Kidney (tissue), 14 donors: ENCODE measurements around the gene DLGAP1. TPM values are rescaled to one million over a fixed set of nuclear protein-coding genes. Genes with fewer than 3 reads are reported as not detected.
"Not testable (repeated sequence)": the region's sequence is repeated elsewhere in the genome, so short reads cannot be mapped to it uniquely, and the experiment has no call there.

ENCODE experiments used
- DNase-seq, 5 donors: peaks; one replicate each; pipeline ENCODE4 v3.0.0-alpha.2; 2013 to 2020
- FAIRE-seq: peaks from 2 replicates; lab custom pipeline; 2012; peaks lifted over from hg19 to GRCh38; lab: Jason Lieb, UNC
- H3K27ac ChIP-seq, 2 donors: one replicate each; pipeline ENCODE4 v1.7.0; 2013; ENCODE audit warnings: low read depth in 2 of 2, low read length in 2 of 2, inconsistent platforms in 1 of 2
- H3K27me3 ChIP-seq: one replicate; pipeline ENCODE4 v1.7.1; 2013; ENCODE audit warnings: low read length, inconsistent platforms; ENCODE audit not compliant: control insufficient read depth, insufficient read depth
- H3K36me3 ChIP-seq, 3 donors: one replicate each; pipeline versions ENCODE4 v1.7.0 to v1.7.1; 2013; ENCODE audit warnings: low read length in 3 of 3, control low read depth in 1 of 3, inconsistent platforms in 1 of 3; ENCODE audit not compliant: insufficient read depth in 3 of 3, control insufficient read depth in 2 of 3
- H3K4me1 ChIP-seq, 3 donors: one replicate each; pipeline versions ENCODE4 v1.7.0 to v1.7.1; 2013; ENCODE audit warnings: low read length in 3 of 3, inconsistent platforms in 1 of 3, low read depth in 1 of 3; ENCODE audit not compliant: control insufficient read depth in 2 of 3, insufficient read depth in 2 of 3
- H3K4me3 ChIP-seq, 3 donors: one replicate each; pipeline versions ENCODE4 v1.7.0 to v1.8.1; 2013; ENCODE audit warnings: low read length in 3 of 3, control low read depth in 1 of 3, inconsistent platforms in 1 of 3
- H3K9ac ChIP-seq, 3 donors: one replicate each; pipeline versions ENCODE4 v1.7.0 to v1.7.1; 2013; ENCODE audit warnings: low read length in 3 of 3, control low read depth in 1 of 3, inconsistent platforms in 1 of 3
- H3K9me3 ChIP-seq, 3 donors: one replicate each; pipeline versions ENCODE4 v1.7.0 to v1.7.1; 2013; ENCODE audit warnings: low read length in 3 of 3, control low read depth in 1 of 3, inconsistent platforms in 1 of 3; ENCODE audit not compliant: control insufficient read depth in 2 of 3, insufficient read depth in 1 of 3
- intact Hi-C: fragments of 100-400 bp; cut with DNase I; formaldehyde crosslinking; loops from one replicate; pipeline ENCODE4 v1.11.1; 2022
- polyA plus RNA-seq: library from polyadenylated mRNA; stranded (reverse); fragments of 350-450 nt; fragmentation: Illumina TruSeq; extraction: RNeasy Lipid Tissue Mini Kit (QIAGEN cat#74804); gene quantifications from one replicate; pipeline ENCODE4 v1.2.3, GENCODE V29; 2014; ENCODE audit warnings: low read depth, low replicate concordance; ENCODE audit not compliant: insufficient read depth
- total RNA-seq: library from RNA; stranded (reverse); fragmentation: NEBNext Ultra II Directional; extraction: Animal tissue kit (Norgen Biotek cat#: 25700); gene quantifications from one replicate; pipeline ENCODE4 v1.2.1, GENCODE V29; 2021
- TF ChIP-seq, protein P1 (sequence below): IDR thresholded peaks from 3 replicates; pipeline ENCODE4 v1.5.1; 2012; ENCODE audit warnings: mild to moderate bottlenecking, moderate library complexity, borderline replicate concordance; ENCODE audit not compliant: insufficient read depth; ENCODE audit errors: extremely low read depth
- donor health status: control.
- donor health status: control.
- donor health status: control.
- donor health status: control.
- donor health status: control.
- donor health status: DM: yes; HTN: yes; CAD: no.
- donor health status: Normal renal cell carcinoma (clear cell type).

The DLGAP1 gene
- total and polyA plus RNA-seq, 2 donors from 2014 or later, result 1.2 to 32.8 TPM

GRCh38 chr18:3479978-3480509 lies 975.1 kb downstream of the DLGAP1 start:
- Histone ChIP-seq H3K27ac (no peak overlapping the region), H3K4me3 (no peak overlapping the region), H3K9ac (no peak overlapping the region), H3K27me3 (no peaks in the 10 kb centered on the region), H3K4me1 (no peaks in the 10 kb centered on the region), H3K36me3 (no peaks in the 10 kb centered on the region), H3K9me3 (no peaks in the 10 kb centered on the region)
- FAIRE-seq, result no peak
- TF ChIP-seq, protein P1, sequence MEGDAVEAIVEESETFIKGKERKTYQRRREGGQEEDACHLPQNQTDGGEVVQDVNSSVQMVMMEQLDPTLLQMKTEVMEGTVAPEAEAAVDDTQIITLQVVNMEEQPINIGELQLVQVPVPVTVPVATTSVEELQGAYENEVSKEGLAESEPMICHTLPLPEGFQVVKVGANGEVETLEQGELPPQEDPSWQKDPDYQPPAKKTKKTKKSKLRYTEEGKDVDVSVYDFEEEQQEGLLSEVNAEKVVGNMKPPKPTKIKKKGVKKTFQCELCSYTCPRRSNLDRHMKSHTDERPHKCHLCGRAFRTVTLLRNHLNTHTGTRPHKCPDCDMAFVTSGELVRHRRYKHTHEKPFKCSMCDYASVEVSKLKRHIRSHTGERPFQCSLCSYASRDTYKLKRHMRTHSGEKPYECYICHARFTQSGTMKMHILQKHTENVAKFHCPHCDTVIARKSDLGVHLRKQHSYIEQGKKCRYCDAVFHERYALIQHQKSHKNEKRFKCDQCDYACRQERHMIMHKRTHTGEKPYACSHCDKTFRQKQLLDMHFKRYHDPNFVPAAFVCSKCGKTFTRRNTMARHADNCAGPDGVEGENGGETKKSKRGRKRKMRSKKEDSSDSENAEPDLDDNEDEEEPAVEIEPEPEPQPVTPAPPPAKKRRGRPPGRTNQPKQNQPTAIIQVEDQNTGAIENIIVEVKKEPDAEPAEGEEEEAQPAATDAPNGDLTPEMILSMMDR, result no peak
- intact Hi-C loops, result no loop called here
- DNase-seq, result no peak

DNA sequence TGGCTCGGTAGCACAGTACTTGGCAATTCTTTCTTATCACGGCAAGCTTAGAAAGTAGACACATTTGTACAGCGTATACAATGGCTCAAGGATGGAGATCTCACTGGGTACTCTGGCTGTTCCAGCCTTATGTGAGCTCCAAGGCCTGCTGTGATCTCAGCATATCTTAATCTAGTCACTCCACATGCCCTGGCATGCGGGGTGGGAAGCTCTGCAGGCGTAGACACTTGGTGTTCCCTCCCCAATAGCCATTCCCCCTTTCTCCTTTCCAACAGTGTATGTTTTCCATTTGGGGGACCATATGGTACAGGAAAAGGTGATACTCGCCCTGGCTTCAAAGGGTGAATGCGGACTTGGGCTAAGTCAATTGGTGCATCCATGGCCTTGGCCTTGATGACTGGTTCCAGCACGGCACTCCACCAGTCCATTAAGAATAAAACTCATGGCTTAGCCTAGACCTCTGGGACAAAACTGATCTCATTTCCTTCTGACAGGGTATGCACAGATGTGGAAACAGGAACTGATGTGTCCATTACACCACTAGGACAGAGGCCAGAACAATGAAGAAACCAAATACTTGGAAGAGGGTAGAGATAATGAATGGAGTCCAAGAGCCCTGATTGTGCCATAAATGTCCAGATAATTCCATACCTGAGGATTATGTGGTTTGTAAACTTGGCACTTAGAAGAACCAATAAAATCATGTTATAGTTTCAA lies 976.7 kb downstream of the DLGAP1 start:
- no peaks in the 10 kb centered on the region for H3K9me3 ChIP-seq
- intact Hi-C loops, result no loop called here
- FAIRE-seq, result no peak
- TF ChIP-seq, protein P1, result no peak
- no peaks in the 10 kb centered on the region for H3K27me3 ChIP-seq
- H3K9ac ChIP-seq, result no peak overlapping the region
- no peak overlapping the region for H3K27ac ChIP-seq
- no peak for DNase-seq
- no peak overlapping the region for H3K4me3 ChIP-seq
- H3K4me1 ChIP-seq, result no peaks in the 10 kb centered on the region
- no peaks in the 10 kb centered on the region for H3K36me3 ChIP-seq

- DNase-seq (no peak), FAIRE-seq (no peak)
- no peaks in the 10 kb centered on the region for H3K36me3 ChIP-seq
- H3K4me3 ChIP-seq, result no peak overlapping the region
- no peaks in the 10 kb centered on the region for H3K4me1 ChIP-seq
- intact Hi-C loops, result no loop called here
- H3K9ac ChIP-seq, result no peak overlapping the region
- H3K27ac ChIP-seq, result no peak overlapping the region
- H3K27me3 ChIP-seq, result no peaks in the 10 kb centered on the region
- no peaks in the 10 kb centered on the region for H3K9me3 ChIP-seq
- TF ChIP-seq, protein P1, result no peak
These were observed 982.2 kb downstream of the DLGAP1 start for GRCh38 chr18:3472681-3473544.

DNA sequence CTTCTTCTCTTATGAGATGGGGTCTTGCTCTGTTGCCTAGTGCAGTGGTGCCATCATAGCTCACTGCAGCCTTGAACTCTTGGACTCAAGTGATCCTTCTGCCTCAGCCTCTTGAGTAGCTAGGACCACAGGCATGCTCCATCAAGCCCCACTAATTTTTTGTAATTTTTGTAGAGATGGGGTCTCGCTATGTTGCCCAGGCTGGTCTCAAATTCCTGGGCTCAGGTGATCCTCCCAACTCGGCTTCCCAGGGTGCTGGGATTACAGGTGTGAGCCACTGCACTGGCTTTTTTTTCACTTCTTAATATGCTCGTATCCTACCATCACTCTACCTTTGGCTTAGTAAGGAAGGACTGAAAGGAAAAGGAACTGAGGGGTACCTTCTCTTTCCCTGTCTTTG lies 983.0 kb downstream of the DLGAP1 start:
- H3K9me3 ChIP-seq, DNase-seq, H3K27ac ChIP-seq, FAIRE-seq, H3K4me3 ChIP-seq, intact Hi-C loops, H3K4me1 ChIP-seq, H3K9ac ChIP-seq, H3K27me3 ChIP-seq, H3K36me3 ChIP-seq: not testable (repeated sequence)
